Measurements from ENCODE around the gene CASKIN2. TPM values are rescaled to one million over a fixed set of nuclear protein-coding genes. Genes with fewer than 3 reads are reported as not detected.

CASKIN2 gene, protein sequence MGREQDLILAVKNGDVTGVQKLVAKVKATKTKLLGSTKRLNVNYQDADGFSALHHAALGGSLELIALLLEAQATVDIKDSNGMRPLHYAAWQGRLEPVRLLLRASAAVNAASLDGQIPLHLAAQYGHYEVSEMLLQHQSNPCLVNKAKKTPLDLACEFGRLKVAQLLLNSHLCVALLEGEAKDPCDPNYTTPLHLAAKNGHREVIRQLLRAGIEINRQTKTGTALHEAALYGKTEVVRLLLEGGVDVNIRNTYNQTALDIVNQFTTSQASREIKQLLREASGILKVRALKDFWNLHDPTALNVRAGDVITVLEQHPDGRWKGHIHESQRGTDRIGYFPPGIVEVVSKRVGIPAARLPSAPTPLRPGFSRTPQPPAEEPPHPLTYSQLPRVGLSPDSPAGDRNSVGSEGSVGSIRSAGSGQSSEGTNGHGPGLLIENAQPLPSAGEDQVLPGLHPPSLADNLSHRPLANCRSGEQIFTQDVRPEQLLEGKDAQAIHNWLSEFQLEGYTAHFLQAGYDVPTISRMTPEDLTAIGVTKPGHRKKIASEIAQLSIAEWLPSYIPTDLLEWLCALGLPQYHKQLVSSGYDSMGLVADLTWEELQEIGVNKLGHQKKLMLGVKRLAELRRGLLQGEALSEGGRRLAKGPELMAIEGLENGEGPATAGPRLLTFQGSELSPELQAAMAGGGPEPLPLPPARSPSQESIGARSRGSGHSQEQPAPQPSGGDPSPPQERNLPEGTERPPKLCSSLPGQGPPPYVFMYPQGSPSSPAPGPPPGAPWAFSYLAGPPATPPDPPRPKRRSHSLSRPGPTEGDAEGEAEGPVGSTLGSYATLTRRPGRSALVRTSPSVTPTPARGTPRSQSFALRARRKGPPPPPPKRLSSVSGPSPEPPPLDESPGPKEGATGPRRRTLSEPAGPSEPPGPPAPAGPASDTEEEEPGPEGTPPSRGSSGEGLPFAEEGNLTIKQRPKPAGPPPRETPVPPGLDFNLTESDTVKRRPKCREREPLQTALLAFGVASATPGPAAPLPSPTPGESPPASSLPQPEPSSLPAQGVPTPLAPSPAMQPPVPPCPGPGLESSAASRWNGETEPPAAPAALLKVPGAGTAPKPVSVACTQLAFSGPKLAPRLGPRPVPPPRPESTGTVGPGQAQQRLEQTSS (N-terminal part only)
- under 1 TPM; 0.33 to 0.98 TPM for total RNA-seq

DNA sequence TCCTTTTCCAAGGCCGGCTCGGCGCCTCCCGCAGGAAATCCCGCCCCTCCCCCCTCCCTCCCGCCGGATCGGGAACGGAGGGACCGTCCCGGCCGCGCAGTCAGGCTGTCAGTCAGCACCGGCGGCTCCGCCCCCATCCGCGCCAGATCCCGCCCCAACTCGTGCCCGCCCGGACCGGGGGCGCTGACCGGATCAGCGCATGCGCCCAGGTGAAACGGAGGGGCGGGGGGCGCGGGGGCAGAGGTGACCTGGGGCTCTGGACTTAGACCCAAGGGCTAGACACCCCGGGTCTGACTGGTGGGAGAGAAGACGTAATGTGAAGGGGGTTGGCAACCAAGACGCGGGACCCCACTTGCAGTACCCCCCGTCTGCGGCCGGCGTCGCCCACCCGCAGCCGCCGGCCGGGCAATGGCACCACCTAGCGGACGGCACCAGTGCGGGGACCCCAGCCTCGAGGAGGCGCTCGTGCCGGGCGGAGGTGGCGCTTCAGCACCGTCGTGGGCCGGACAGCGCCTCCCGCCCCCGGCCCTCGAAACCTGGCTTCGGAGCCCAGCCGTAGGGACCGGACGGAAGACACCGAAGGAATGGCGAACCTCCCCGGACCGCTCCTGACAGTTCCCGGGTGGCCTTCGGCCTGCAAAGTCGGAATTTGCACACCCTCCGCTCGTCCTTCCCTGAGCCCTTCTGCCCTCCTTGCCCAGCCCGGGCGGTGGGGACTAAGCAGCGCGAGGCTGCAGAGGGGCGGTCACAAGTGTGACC, at the start of gene CASKIN2:
TSS of gene CASKIN2 (minus strand) at position 42 of the 759 bp plus-strand sequence. CDS start 1,733 bp downstream, outside the sequence.
- Mint-ChIP-seq H3K36me3 (peaks cover 10% of the 10 kb centered on the region), H3K9me3 (no peaks in the 10 kb centered on the region), H3K27ac (no peak within 1 kb of the TSS), H3K27me3 (no peaks in the 10 kb centered on the region), H3K4me3 (peak within 1 kb of the TSS; percentile 66), H3K4me1 (ENCODE audit: low read depth in 2 of 2) (peaks cover 21 to 23% of the 10 kb centered on the region in 2 donors)
- ATAC-seq (peak; percentile 73 to 78), DNase-seq (ENCODE audit: low spot score) (peak; percentile 81)

DNA sequence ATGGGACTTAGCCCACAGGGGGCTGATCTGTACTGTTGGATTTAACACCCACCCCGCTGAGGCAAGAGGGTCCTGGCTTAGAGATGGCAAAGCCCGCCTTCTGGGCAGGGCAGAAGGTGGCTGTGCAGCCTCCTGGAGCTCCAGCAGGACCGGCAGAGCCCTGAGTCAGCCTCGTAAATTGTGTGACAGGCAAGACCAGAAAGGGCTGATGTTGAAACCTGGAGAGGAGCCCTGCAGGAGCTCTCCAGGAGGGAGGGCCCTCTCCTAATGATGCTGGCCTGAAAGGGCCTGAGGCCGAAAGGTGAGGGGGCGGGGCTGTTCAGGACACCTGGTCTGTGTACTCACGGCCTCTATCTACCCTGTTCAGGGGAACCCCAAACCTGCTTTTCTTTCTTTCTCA, 49.7 kb upstream of the CASKIN2 start:
- no peaks in the 10 kb centered on the region for H3K36me3 Mint-ChIP-seq
- H3K27me3 Mint-ChIP-seq, result no peaks in the 10 kb centered on the region
- H3K4me3 Mint-ChIP-seq, result no peak overlapping the region
- ATAC-seq, result no peak
- no peak for DNase-seq (ENCODE audit: low spot score)
- H3K4me1 Mint-ChIP-seq (ENCODE audit: low read depth in 2 of 2), result peaks cover 0 to 8% of the 10 kb centered on the region in 2 donors
- no peaks in the 10 kb centered on the region for H3K9me3 Mint-ChIP-seq
- H3K27ac Mint-ChIP-seq, result no peak overlapping the region

DNA sequence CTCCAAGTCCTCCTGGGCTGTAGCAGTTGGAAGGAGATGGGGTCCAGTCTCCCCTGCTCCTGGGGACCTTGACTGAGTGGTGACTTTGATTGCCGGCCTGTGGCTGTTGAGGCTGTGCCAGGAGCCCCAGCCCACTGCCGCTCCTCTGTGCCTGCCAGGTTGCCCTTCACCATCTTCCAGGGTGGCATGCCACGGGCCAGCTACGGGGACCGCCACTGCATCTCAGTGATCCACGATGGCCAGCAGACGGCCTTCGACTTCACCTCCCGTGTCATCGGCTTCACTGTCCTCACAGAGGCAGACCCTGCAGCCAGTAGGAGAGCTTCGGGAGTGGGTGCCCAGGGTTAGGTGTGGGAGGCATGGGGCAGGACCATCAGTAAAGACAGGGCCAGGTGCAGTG, 48.9 kb upstream of the CASKIN2 start:
- peaks cover 0 to 11% of the 10 kb centered on the region in 2 donors for H3K4me1 Mint-ChIP-seq (ENCODE audit: low read depth in 2 of 2)
- DNase-seq (ENCODE audit: low spot score) (no peak), ATAC-seq (no peak)
- no peaks in the 10 kb centered on the region for H3K27me3 Mint-ChIP-seq
- no peak overlapping the region for H3K27ac Mint-ChIP-seq
- H3K4me3 Mint-ChIP-seq, result no peak overlapping the region
- no peaks in the 10 kb centered on the region for H3K36me3 Mint-ChIP-seq
- no peaks in the 10 kb centered on the region for H3K9me3 Mint-ChIP-seq

DNA sequence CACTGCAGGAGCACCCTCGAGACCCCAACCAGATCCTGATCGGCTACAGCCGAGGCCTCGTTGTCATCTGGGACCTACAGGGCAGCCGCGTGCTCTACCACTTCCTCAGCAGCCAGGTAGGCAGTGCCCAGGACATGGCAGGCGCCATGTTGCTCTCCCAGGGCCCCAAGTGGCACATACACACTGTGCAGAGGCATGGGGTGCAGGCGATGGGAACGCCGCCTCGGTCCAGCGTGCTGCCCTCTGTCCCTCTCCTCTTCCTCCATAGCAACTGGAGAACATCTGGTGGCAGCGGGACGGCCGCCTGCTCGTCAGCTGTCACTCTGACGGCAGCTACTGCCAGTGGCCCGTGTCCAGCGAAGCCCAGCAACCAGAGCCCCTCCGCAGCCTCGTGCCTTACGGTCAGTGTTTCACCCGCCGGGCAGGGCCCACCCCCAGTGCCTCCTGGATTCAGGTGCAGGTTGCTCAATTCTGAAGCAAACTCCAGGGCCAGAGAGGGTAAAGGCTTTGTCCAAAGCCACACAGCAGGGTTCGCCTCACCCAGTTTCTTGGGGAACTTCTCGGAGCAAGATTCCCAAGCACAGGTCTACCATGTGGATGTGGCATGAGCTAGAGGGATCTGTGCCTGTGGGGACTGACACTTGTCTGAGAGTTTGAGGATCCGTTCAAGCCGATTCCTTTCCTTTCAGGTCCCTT, 47.9 kb upstream of the CASKIN2 start:
- no peaks in the 10 kb centered on the region for H3K9me3 Mint-ChIP-seq
- H3K36me3 Mint-ChIP-seq, result no peaks in the 10 kb centered on the region
- no peak overlapping the region for H3K4me3 Mint-ChIP-seq
- no peaks in the 10 kb centered on the region for H3K27me3 Mint-ChIP-seq
- H3K4me1 Mint-ChIP-seq (ENCODE audit: low read depth in 2 of 2), result peaks cover 0 to 14% of the 10 kb centered on the region in 2 donors
- DNase-seq (ENCODE audit: low spot score) (no peak), ATAC-seq (no peak)
- H3K27ac Mint-ChIP-seq, result no peak overlapping the region

DNA sequence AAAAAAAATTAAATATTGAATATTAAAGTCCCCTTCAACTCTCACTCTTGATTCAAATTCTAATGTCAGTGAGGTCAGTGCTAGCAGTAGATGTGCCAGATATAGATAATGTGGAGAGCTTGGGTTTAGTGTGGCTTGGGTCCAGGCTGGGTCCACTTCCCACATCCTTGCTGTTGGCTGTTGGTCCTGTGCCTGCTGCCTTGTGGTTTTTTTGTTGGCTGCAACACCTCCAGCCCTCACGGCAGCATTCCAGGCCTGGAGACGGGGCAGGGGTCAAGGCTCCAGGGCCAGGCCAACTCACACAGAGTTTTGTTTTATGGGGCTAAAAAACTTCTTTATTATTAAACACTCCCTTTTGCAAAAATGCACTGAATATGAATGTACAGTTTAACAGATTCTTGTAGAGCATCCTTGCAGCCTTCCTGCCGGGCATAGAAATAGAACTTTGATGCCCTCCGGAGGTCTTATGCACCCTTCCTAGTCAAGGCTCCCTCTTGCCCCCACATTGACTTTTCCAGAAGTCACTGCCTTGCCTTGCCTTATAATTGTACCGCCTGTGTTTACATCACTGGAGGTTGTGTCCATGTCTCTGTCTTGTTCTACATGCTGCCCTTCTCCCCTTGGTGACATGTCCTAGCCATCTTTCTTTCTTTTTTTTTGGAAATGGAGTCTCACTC, 46.7 kb upstream of the CASKIN2 start:
- no peak for DNase-seq (ENCODE audit: low spot score)
- Mint-ChIP-seq H3K27me3 (no peaks in the 10 kb centered on the region), H3K4me1 (ENCODE audit: low read depth in 2 of 2) (peaks cover 0 to 14% of the 10 kb centered on the region in 2 donors), H3K27ac (no peak overlapping the region), H3K9me3 (no peaks in the 10 kb centered on the region), H3K4me3 (no peak overlapping the region), H3K36me3 (no peaks in the 10 kb centered on the region)
- no peak for ATAC-seq

DNA sequence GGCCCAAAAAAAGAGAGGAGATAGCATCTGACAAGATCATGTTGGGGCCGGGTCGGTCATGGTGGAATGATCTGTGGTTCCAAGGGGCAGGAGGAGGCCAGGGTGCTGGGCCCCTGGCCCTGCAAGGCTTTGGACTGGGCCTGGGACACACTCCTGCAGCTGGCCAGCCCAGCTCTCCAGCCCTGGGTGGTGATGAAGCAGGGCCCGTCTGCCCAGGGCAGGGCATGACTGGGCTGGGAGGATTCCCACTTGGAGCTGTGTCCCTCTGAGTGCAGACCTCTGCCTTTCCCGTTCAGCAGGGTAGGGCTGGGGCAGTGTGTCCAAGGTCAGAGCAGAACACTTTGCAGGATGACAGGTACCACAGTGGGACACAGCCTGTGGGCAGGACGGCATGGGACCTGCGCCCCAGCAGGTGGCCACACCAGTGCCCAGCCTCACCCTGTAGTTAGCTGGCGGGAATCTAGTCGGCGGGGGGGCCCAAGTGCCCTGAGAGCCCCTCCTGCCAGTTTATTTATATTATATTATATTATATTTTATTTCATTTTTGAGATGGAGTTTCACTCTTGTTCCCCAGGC, 44.7 kb upstream of the CASKIN2 start:
- Mint-ChIP-seq H3K27me3 (no peaks in the 10 kb centered on the region), H3K36me3 (no peaks in the 10 kb centered on the region), H3K4me3 (no peak overlapping the region), H3K27ac (no peak overlapping the region), H3K4me1 (ENCODE audit: low read depth in 2 of 2) (peaks cover 0 to 6% of the 10 kb centered on the region in 2 donors), H3K9me3 (no peaks in the 10 kb centered on the region)
- no peak for DNase-seq (ENCODE audit: low spot score)
- no peak for ATAC-seq

DNA sequence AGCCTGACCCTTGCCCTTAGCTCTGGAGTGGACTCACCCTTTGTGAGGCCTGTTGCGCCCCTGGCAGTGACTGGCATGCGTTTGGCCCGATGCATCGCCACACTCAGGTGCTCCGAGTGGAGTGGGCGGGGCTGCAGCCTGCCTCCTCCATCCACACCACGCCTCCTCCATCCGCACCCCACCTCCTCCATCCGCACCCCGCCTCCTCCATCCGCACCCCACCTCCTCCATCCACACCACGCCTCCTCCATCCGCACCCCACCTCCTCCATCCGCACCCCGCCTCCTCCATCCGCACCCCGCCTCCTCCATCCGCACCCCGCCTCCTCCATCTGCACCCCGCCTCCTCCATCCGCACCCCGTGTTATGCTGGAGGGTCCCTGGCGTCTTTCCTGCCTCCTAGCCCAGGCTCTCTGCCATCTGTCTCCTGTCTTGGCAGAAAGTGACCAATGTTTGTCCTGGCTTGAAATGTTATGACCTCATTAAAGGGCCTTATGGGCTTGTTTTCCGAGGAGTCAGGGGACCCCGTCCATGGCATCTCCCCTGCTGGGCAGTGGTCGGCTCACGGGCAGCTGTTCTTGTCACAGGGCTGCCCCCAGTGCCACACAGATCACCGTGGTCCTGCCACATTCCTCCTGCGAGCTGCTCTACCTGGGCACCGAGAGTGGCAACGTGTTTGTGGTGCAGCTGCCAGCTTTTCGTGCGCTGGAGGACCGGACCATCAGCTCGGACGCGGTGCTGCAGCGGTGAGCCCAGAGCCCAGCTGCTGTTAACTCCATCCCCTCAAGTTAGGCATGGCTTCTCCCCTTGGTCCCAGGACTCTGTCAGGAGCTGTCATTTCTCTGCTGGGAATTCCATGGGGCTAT, 43.6 kb upstream of the CASKIN2 start:
- no peak for ATAC-seq
- no peak overlapping the region for H3K4me3 Mint-ChIP-seq
- peaks cover 0 to 6% of the 10 kb centered on the region in 2 donors for H3K4me1 Mint-ChIP-seq (ENCODE audit: low read depth in 2 of 2)
- no peak overlapping the region for H3K27ac Mint-ChIP-seq
- no peaks in the 10 kb centered on the region for H3K27me3 Mint-ChIP-seq
- H3K36me3 Mint-ChIP-seq, result no peaks in the 10 kb centered on the region
- H3K9me3 Mint-ChIP-seq, result no peaks in the 10 kb centered on the region
- DNase-seq (ENCODE audit: low spot score), result no peak

DNA sequence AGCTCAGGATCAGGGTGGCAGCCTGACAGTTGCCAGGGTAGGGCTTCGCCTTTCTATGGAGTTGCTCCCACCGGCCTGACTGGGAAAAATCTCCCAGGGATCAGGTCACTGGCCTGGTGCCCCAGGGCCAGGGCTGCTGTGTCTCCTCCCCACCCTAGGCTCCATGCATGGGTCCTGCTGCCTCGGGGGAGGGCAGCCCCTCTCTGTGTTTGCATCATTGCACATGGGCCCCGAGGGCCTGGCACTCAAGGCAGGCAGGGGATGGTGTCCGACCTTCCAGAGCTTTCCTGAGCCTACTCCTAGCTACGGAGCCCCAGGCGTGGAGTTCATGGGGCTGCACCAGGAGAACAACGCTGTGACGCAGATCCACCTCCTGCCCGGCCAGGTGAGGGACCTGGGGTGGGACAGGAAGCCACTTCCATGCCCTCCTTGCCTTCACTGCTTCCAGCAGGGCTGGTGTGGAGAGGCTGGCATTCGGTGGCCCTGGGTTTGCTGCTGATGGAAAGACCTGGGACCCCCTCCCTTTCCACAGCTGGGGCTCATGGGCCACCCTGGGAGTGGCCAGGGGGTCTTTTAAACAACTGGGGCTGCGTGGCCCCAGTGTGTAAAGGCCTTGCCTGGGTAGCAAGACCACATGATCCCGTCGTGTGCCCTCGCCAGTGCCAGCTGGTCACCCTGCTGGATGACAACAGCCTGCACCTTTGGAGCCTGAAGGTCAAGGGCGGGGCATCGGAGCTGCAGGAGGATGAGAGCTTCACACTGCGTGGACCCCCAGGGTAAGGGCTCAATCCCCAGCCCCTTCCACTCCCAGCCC, 42.7 kb upstream of the CASKIN2 start:
- no peaks in the 10 kb centered on the region for H3K36me3 Mint-ChIP-seq
- ATAC-seq (no peak), DNase-seq (ENCODE audit: low spot score) (no peak)
- peaks cover 0 to 6% of the 10 kb centered on the region in 2 donors for H3K4me1 Mint-ChIP-seq (ENCODE audit: low read depth in 2 of 2)
- no peak overlapping the region for H3K4me3 Mint-ChIP-seq
- no peaks in the 10 kb centered on the region for H3K27me3 Mint-ChIP-seq
- H3K27ac Mint-ChIP-seq, result no peak overlapping the region
- no peaks in the 10 kb centered on the region for H3K9me3 Mint-ChIP-seq

DNA sequence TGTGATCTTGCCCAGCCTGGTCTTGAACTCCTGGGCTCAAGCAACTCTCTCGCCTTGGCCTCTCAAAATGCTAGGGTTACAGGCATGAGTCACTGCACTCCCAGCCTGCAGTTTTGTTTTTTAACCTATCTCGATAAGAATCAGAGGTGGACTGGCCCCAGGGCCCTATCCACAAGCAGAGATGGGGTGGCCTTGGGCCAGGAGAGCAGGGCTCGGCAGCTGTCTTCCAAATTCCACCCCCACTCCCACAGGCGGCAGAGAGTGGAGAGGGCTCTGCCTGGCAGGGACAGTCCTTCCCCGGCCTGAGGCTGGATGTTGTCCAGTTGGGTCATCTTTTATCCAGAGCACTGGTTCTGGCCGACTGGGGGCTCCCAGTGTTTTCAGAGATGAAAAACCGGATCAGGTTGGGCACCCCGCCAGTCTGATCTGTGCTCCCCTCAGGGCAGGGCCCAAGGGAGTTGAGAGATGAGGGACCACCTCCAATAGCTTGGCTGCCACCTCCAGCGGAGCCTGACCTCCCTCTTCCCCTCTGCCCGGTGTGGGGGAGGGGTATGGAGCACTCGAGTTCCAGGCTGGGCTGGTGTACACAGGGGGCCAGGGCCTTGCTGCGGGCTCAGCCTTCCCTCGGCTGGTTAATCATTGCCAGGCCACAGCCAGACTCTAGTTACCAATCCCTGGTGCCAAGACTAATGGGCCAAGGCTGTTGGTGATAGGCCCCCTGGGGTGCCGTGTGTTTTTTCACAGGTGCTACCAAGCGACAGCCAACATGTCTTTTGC, 41.9 kb upstream of the CASKIN2 start:
- ATAC-seq (peak in 1 of 2 donors; percentile 17), DNase-seq (ENCODE audit: low spot score) (no peak)
- Mint-ChIP-seq H3K36me3 (no peaks in the 10 kb centered on the region), H3K9me3 (no peaks in the 10 kb centered on the region), H3K4me3 (no peak overlapping the region), H3K27ac (no peak overlapping the region), H3K4me1 (ENCODE audit: low read depth in 2 of 2) (peaks cover 0 to 6% of the 10 kb centered on the region in 2 donors), H3K27me3 (no peaks in the 10 kb centered on the region)

DNA sequence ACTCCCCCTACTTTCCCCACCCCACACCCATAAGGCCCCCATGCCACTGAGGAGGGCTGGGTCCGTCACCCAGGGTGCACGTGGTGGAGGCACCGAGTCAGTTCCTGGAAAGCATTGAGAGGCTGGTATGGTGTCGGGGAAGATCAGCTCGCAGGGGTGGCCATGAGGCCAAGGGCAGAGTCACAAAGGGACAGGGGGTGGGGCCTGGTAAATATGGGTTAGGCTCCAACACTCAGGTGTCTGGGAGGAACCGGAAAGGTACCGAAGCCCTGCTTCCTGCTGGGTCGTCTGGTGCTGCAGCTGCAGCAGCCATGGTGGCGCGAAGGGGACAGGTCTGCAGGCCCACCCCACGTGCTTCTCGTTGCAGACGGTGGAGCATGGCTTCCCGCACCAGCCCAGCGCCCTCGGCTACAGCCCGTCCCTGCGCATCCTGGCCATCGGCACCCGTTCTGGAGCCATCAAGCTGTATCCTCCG, 40.4 kb upstream of the CASKIN2 start:
- ATAC-seq (no peak), DNase-seq (ENCODE audit: low spot score) (no peak)
- no peaks in the 10 kb centered on the region for H3K9me3 Mint-ChIP-seq
- H3K36me3 Mint-ChIP-seq, result no peaks in the 10 kb centered on the region
- H3K4me1 Mint-ChIP-seq (ENCODE audit: low read depth in 2 of 2), result peaks cover 0 to 9% of the 10 kb centered on the region in 2 donors
- H3K27ac Mint-ChIP-seq, result no peak overlapping the region
- no peaks in the 10 kb centered on the region for H3K27me3 Mint-ChIP-seq
- no peak overlapping the region for H3K4me3 Mint-ChIP-seq

All from natural killer cell treated with Interleukin-12 subunit alpha and Interleukin-12 subunit beta and Interleukin-15 and Interleukin-18, amount 100 ng/mL, for 72 hours (primary cell).